Measurements from ENCODE around the gene NOVA1. TPM values are rescaled to one million over a fixed set of nuclear protein-coding genes. Genes with fewer than 3 reads are reported as not detected.

Gene NOVA1
- total and polyA plus RNA-seq, 2 donors (not counting 3 experiments of a cell fraction or from before 2014, with no cell fraction given): 2.7 to 3.3 TPM

DNA sequence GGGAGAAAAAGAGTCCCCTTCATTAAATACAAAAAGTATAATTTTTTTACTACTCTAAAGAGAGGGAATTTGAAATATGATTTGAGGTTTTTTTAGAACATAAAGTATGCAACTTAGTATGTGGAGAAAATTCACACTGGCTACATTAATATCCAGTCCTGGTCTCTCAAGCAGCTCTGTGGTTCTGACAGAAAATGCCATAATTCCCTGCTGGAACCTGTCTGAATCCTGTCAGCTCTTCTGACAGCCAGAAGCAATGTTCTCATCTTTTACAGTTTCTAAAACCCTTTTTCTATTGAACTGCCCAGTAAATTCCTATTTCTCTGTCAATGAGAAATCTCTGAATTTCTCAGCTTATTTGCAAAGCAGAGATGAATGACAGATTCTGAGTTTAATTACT, 13.4 kb upstream of the NOVA1 start:
- Histone ChIP-seq H3K36me3 (ENCODE audit: control insufficient read depth in 2 of 2, extremely low read depth in 1 of 2, insufficient read depth in 2 of 2, low read length in 2 of 2) (no peaks in the 10 kb centered on the region), H3K79me2 (ENCODE audit: control insufficient read depth, insufficient read depth, low read length) (no peaks in the 10 kb centered on the region), H3K9ac (replicated peaks; ENCODE audit: extremely low read depth, insufficient read depth, low read length) (no peak overlapping the region), H4K20me1 (replicated peaks; ENCODE audit: control insufficient read depth, extremely low read depth, insufficient read depth, low read length) (no peaks in the 10 kb centered on the region), H3K4me3 (replicated peaks in 1 of 3; ENCODE audit: insufficient read depth in 1 of 3, low read depth in 1 of 3, low read length in 3 of 3) (no peak overlapping the region), H3K4me2 (ENCODE audit: insufficient read depth, low read length) (no peak overlapping the region), H3K27ac (ENCODE audit: insufficient read depth, low read depth, low read length) (no peak overlapping the region), H2AFZ (ENCODE audit: low read depth, low read length) (no peak overlapping the region), H3K27me3 (ENCODE audit: control insufficient read depth in 2 of 2, insufficient read depth in 2 of 2, low read length in 2 of 2) (no peaks in the 10 kb centered on the region), H3K9me1 (replicated peaks; ENCODE audit: control insufficient read depth, extremely low read depth, insufficient read depth, low read length) (no peaks in the 10 kb centered on the region), H3K4me1 (ENCODE audit: control insufficient read depth, extremely low read depth, insufficient read depth, low read length) (no peaks in the 10 kb centered on the region), H3K9me3 (replicated peaks; ENCODE audit: control insufficient read depth, insufficient read depth, low read length) (no peaks in the 10 kb centered on the region)
- TF ChIP-seq POLR2AphosphoS5 (IDR thresholded peaks at IDR 0.05; ENCODE audit: insufficient read depth, low read depth, low read length) (no peak), MYC (IDR thresholded peaks at IDR 0.05; ENCODE audit: low read depth, low read length) (no peak), GATA2 (IDR thresholded peaks at IDR 0.05; ENCODE audit: insufficient read depth, insufficient read length, low read depth, low read length) (no peak), POLR2A (IDR thresholded peaks at IDR 0.05; ENCODE audit: low read depth, low read length) (no peak), FOS (IDR thresholded peaks at IDR 0.05; ENCODE audit: borderline replicate concordance, insufficient read depth, low read length) (no peak)
- TF ChIP-seq, protein P1, sequence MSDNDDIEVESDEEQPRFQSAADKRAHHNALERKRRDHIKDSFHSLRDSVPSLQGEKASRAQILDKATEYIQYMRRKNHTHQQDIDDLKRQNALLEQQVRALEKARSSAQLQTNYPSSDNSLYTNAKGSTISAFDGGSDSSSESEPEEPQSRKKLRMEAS (IDR thresholded peaks at IDR 0.05; ENCODE audit: insufficient read depth, insufficient read length): no peak
- DNase-seq (ENCODE audit: low read depth, low spot score): no peak
- POLR2A ChIA-PET: no interaction called here
- no TSS peak for BruUV-seq (replicated peaks)
- intact Hi-C loops (cut with micrococcal nuclease): no loop called here
- CTCF ChIA-PET: no interaction called here
- FAIRE-seq: no peak
- dilution Hi-C loops (cut with MboI; ENCODE audit: extremely low pct_ligation_motif_present, low sequenced_read_pairs): no loop called here

DNA sequence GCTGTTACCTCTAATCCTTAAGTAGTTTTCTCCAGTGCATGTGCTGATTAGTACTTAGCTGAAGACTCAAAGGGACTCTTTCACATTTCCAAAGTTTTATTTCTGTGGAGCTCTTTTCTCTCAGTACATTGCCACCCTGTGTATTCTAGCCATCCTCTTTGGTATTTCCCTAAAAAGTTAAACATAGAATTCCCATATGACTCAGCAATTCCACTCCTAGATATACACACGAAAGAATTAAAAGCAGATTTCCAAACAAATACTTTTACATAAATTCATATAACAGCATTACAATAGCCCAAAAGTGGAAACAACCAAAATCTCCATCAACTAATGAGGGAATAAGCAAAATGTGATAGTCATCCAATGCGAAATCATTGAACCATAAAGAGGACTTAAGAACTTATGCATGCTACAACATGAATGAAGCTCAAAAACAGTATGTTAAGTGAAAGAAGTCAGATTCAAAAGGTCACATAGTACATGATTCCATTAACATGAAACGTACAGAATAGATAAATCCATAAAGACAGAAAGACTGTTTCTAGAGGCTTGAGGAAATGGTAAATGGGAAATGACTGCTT, 9.0 kb upstream of the NOVA1 start:
- Histone ChIP-seq H3K4me3 (replicated peaks in 1 of 3; ENCODE audit: insufficient read depth in 1 of 3, low read depth in 1 of 3, low read length in 3 of 3) (no peak overlapping the region), H3K27me3 (ENCODE audit: control insufficient read depth in 2 of 2, insufficient read depth in 2 of 2, low read length in 2 of 2) (peaks cover 0 to under 1% of the 10 kb centered on the region in 2 experiments), H3K36me3 (ENCODE audit: control insufficient read depth in 2 of 2, extremely low read depth in 1 of 2, insufficient read depth in 2 of 2, low read length in 2 of 2) (no peaks in the 10 kb centered on the region), H2AFZ (ENCODE audit: low read depth, low read length) (no peak overlapping the region), H3K4me2 (ENCODE audit: insufficient read depth, low read length) (no peak overlapping the region), H3K9ac (replicated peaks; ENCODE audit: extremely low read depth, insufficient read depth, low read length) (no peak overlapping the region), H3K27ac (ENCODE audit: insufficient read depth, low read depth, low read length) (no peak overlapping the region), H3K9me1 (replicated peaks; ENCODE audit: control insufficient read depth, extremely low read depth, insufficient read depth, low read length) (no peaks in the 10 kb centered on the region), H3K9me3 (replicated peaks; ENCODE audit: control insufficient read depth, insufficient read depth, low read length) (no peaks in the 10 kb centered on the region), H3K79me2 (ENCODE audit: control insufficient read depth, insufficient read depth, low read length) (no peaks in the 10 kb centered on the region), H4K20me1 (replicated peaks; ENCODE audit: control insufficient read depth, extremely low read depth, insufficient read depth, low read length) (no peaks in the 10 kb centered on the region), H3K4me1 (ENCODE audit: control insufficient read depth, extremely low read depth, insufficient read depth, low read length) (no peaks in the 10 kb centered on the region)
- DNase-seq (ENCODE audit: low read depth, low spot score): no peak
- ChIA-PET POLR2A (no interaction called here), CTCF (no interaction called here)
- intact Hi-C loops (cut with micrococcal nuclease): no loop called here
- TF ChIP-seq MYC (IDR thresholded peaks at IDR 0.05; ENCODE audit: low read depth, low read length): no peak
- TF ChIP-seq POLR2AphosphoS5 (IDR thresholded peaks at IDR 0.05; ENCODE audit: insufficient read depth, low read depth, low read length): no peak
- no peak for TF ChIP-seq GATA2 (IDR thresholded peaks at IDR 0.05; ENCODE audit: insufficient read depth, insufficient read length, low read depth, low read length)
- TF ChIP-seq POLR2A (IDR thresholded peaks at IDR 0.05; ENCODE audit: low read depth, low read length): no peak
- TF ChIP-seq FOS (IDR thresholded peaks at IDR 0.05; ENCODE audit: borderline replicate concordance, insufficient read depth, low read length): no peak
- TF ChIP-seq, protein P2, sequence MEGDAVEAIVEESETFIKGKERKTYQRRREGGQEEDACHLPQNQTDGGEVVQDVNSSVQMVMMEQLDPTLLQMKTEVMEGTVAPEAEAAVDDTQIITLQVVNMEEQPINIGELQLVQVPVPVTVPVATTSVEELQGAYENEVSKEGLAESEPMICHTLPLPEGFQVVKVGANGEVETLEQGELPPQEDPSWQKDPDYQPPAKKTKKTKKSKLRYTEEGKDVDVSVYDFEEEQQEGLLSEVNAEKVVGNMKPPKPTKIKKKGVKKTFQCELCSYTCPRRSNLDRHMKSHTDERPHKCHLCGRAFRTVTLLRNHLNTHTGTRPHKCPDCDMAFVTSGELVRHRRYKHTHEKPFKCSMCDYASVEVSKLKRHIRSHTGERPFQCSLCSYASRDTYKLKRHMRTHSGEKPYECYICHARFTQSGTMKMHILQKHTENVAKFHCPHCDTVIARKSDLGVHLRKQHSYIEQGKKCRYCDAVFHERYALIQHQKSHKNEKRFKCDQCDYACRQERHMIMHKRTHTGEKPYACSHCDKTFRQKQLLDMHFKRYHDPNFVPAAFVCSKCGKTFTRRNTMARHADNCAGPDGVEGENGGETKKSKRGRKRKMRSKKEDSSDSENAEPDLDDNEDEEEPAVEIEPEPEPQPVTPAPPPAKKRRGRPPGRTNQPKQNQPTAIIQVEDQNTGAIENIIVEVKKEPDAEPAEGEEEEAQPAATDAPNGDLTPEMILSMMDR (IDR thresholded peaks at IDR 0.05; ENCODE audit: extremely low read depth in 1 of 2, insufficient read depth in 1 of 2, low read depth in 1 of 2, low read length in 2 of 2): no peak
- TF ChIP-seq EZH2 (IDR thresholded peaks at IDR 0.05; ENCODE audit: borderline replicate concordance, low read depth, low read length, severe bottlenecking): no peak
- no peak for TF ChIP-seq JUN (IDR thresholded peaks at IDR 0.05; ENCODE audit: borderline replicate concordance, insufficient read depth, insufficient read length, low read depth)
- TF ChIP-seq, protein P1 (IDR thresholded peaks at IDR 0.05; ENCODE audit: insufficient read depth, insufficient read length): no peak
- dilution Hi-C loops (cut with MboI; ENCODE audit: extremely low pct_ligation_motif_present, low sequenced_read_pairs): no loop called here
- FAIRE-seq: no peak
- no TSS peak for BruUV-seq (replicated peaks)

All from endothelial cell of umbilical vein (primary cell).